Thyroid gland (tissue), 4 donors: ENCODE results near the gene SLC30A2. TPM values are rescaled to one million over a fixed set of nuclear protein-coding genes. Genes with fewer than 3 reads are reported as not detected.

Source experiments
- DNase-seq, 2 donors: peaks; one replicate each; pipeline ENCODE4 v3.0.0-alpha.2; 2019
- H3K27ac ChIP-seq, 3 donors: fragments of 200-600 bp; sonication (generic); 1 replicate in 2 of 3; 2 replicates in 1 of 3; pipeline ENCODE4 v1.5.1; 2016 to 2019; ENCODE audit warnings: mild to moderate bottlenecking in 1 of 3, moderate library complexity in 1 of 3
- H3K27me3 ChIP-seq: fragments of 200-600 bp; sonication (generic); one replicate; pipeline ENCODE4 v1.5.1; 2019
- H3K36me3 ChIP-seq, 2 donors: fragments of 200-600 bp; sonication (generic); one replicate each; pipeline ENCODE4 v1.5.1; 2016 to 2019
- H3K4me1 ChIP-seq, 2 donors: fragments of 200-600 bp; sonication (generic); one replicate each; pipeline ENCODE4 v1.5.1; 2017 to 2019
- H3K4me3 ChIP-seq, 3 donors: fragments of 200-600 bp; sonication (generic); replicated peaks in 1 of 3; 1 replicate in 2 of 3; 2 replicates in 1 of 3; pipeline ENCODE4 v1.5.1; 2016; ENCODE audit warnings: mild to moderate bottlenecking in 1 of 3
- H3K9me3 ChIP-seq: fragments of 200-600 bp; sonication (generic); one replicate; pipeline ENCODE4 v1.5.1; 2017
- CTCF ChIP-seq, 6 experiments: fragments of 200-600 bp in 3 of 6; fragments of 450-650 bp in 3 of 6; sonication (generic) in 3 of 6; IDR thresholded peaks; one replicate each; pipeline ENCODE4 v1.5.1; 2016 to 2019; ENCODE audit warnings: antibody characterized with exemption in 6 of 6, mild to moderate bottlenecking in 2 of 6, inconsistent platforms in 1 of 6, moderate library complexity in 1 of 6
- POLR2A ChIP-seq, 2 donors: fragments of 450-650 bp; IDR thresholded peaks; one replicate each; pipeline ENCODE4 v1.6.1; 2017; ENCODE audit warnings: antibody characterized with exemption in 2 of 2, mild to moderate bottlenecking in 2 of 2, moderate library complexity in 1 of 2
- WGBS, 2 donors: methylation state at CpG; one replicate each; pipeline ENCODE4 v1.1.5; 2017; 5-methylcytosine and 5-hydroxymethylcytosine counted together
- intact Hi-C: fragments of 100-400 bp; cut with DNase I; formaldehyde crosslinking; loops from one replicate; pipeline ENCODE4 v1.15.1; 2023
- total RNA-seq, 4 donors: library from RNA; depleted of rRNA; stranded (reverse); fragments of >200 nt; gene quantifications; one replicate each; pipeline ENCODE4 v1.2.3, GENCODE V29; 2016

SLC30A2 gene
- total RNA-seq, 4 donors from 2014 or later = 12.5 to 55.9 (median 43.4) TPM

GRCh38 chr1:26015358-26015757 lies 30.6 kb downstream of the SLC30A2 start:
- DNase-seq = no peak
- Histone ChIP-seq H3K27me3 (no peaks in the 10 kb centered on the region), H3K9me3 (no peaks in the 10 kb centered on the region), H3K27ac (no peak overlapping the region), H3K4me1 (no peaks in the 10 kb centered on the region), H3K4me3 (no peak overlapping the region), H3K36me3 (no peaks in the 10 kb centered on the region)
- TF ChIP-seq CTCF (IDR thresholded peaks at IDR 0.05) = no peak
- TF ChIP-seq POLR2A (IDR thresholded peaks at IDR 0.05) = no peak
- 85 to 93% methylated on average over 2 of the region's 2 CpGs for WGBS, 2 donors
- intact Hi-C loops = no loop called here

GRCh38 chr1:26014179-26014578 lies 31.7 kb downstream of the SLC30A2 start:
- no peaks in the 10 kb centered on the region for H3K36me3 ChIP-seq
- TF ChIP-seq POLR2A (IDR thresholded peaks at IDR 0.05) = no peak
- no peak for TF ChIP-seq CTCF (IDR thresholded peaks at IDR 0.05)
- whole genome bisulfite sequencing, 2 donors = 92 to 96% methylated on average over 2 of the region's 2 CpGs
- H3K4me1 ChIP-seq = no peaks in the 10 kb centered on the region
- H3K27ac ChIP-seq = no peak overlapping the region
- no peaks in the 10 kb centered on the region for H3K27me3 ChIP-seq
- no peaks in the 10 kb centered on the region for H3K9me3 ChIP-seq
- no peak for DNase-seq
- no peak overlapping the region for H3K4me3 ChIP-seq
- intact Hi-C loops = no loop called here

GRCh38 chr1:26012864-26013263 lies 33.1 kb downstream of the SLC30A2 start:
- TF ChIP-seq POLR2A (IDR thresholded peaks at IDR 0.05) (no peak), CTCF (IDR thresholded peaks at IDR 0.05) (no peak)
- WGBS, 2 donors = 59% methylated on average over 3 of the region's 3 CpGs

GRCh38 chr1:26010825-26011224 lies 35.1 kb downstream of the SLC30A2 start:
- H3K4me1 ChIP-seq = no peaks in the 10 kb centered on the region
- H3K27ac ChIP-seq = no peak overlapping the region
- 46 to 59% methylated on average over 3 of the region's 3 CpGs for WGBS, 2 donors
- H3K27me3 ChIP-seq = no peaks in the 10 kb centered on the region
- TF ChIP-seq POLR2A (IDR thresholded peaks at IDR 0.05) (no peak), CTCF (IDR thresholded peaks at IDR 0.05) (no peak)
- no peaks in the 10 kb centered on the region for H3K9me3 ChIP-seq
- no peaks in the 10 kb centered on the region for H3K36me3 ChIP-seq
- H3K4me3 ChIP-seq = no peak overlapping the region
- intact Hi-C loops = no loop called here
- peak in 1 of 2 donors; percentile 21 for DNase-seq

More at GRCh38 chr1:26012864-26013263, 33.1 kb downstream of the SLC30A2 start:
- H3K27me3 ChIP-seq = no peaks in the 10 kb centered on the region
- no peaks in the 10 kb centered on the region for H3K36me3 ChIP-seq
- intact Hi-C loops = no loop called here
- no peak overlapping the region for H3K4me3 ChIP-seq
- H3K9me3 ChIP-seq = no peaks in the 10 kb centered on the region
- H3K27ac ChIP-seq = no peak overlapping the region
- no peaks in the 10 kb centered on the region for H3K4me1 ChIP-seq
- DNase-seq = no peak

- Histone ChIP-seq H3K27me3 (no peaks in the 10 kb centered on the region), H3K9me3 (no peaks in the 10 kb centered on the region), H3K4me3 (no peak overlapping the region), H3K4me1 (no peaks in the 10 kb centered on the region), H3K36me3 (no peaks in the 10 kb centered on the region), H3K27ac (no peak overlapping the region)
- TF ChIP-seq CTCF (IDR thresholded peaks at IDR 0.05) = peak in 1 of 6 experiments; percentile 8
- TF ChIP-seq POLR2A (IDR thresholded peaks at IDR 0.05) = no peak
- no peak for DNase-seq
- WGBS, 2 donors = 54 to 76% methylated on average over 6 of the region's 6 CpGs
- intact Hi-C loops = no loop called here
Measured at GRCh38 chr1:26009796-26010447, 36.0 kb downstream of the SLC30A2 start.
